Endothelial cell (in vitro differentiated cells): ENCODE results near the gene HPCAL4. TPM values are rescaled to one million over a fixed set of nuclear protein-coding genes. Genes with fewer than 3 reads are reported as not detected.

Experiments
- DNase-seq: peaks from one replicate; pipeline ENCODE4 v3.0.0; 2021; ENCODE audit warnings: low spot score
- H3K27ac Mint-ChIP-seq: one replicate; pipeline ENCODE4 v1.8.0; 2021; ENCODE audit warnings: mixed read lengths, inconsistent platforms; ENCODE audit not compliant: unreplicated experiment
- H3K27me3 Mint-ChIP-seq: one replicate; pipeline ENCODE4 v1.8.0; 2021; ENCODE audit warnings: mild to moderate bottlenecking, moderate library complexity, mixed read lengths, inconsistent platforms; ENCODE audit not compliant: unreplicated experiment
- H3K36me3 Mint-ChIP-seq: one replicate; pipeline ENCODE4 v1.8.0; 2021; ENCODE audit warnings: mild to moderate bottlenecking, low read depth, mixed read lengths, inconsistent platforms; ENCODE audit not compliant: unreplicated experiment
- H3K4me1 Mint-ChIP-seq: one replicate; pipeline ENCODE4 v1.8.0; 2021; ENCODE audit warnings: mild to moderate bottlenecking, mixed read lengths, inconsistent platforms; ENCODE audit not compliant: unreplicated experiment
- H3K4me3 Mint-ChIP-seq: one replicate; pipeline ENCODE4 v1.8.0; 2021; ENCODE audit warnings: mild to moderate bottlenecking, mixed read lengths, inconsistent platforms; ENCODE audit not compliant: unreplicated experiment
- H3K9me3 Mint-ChIP-seq: one replicate; pipeline ENCODE4 v1.8.0; 2021; ENCODE audit warnings: mixed read lengths, inconsistent platforms; ENCODE audit not compliant: unreplicated experiment
- total RNA-seq: library from RNA; stranded (reverse); fragmentation: NEBNext Ultra II Directional; extraction: Animal tissue kit (Norgen Biotek cat#: 25700); gene quantifications from one replicate; pipeline ENCODE4 v1.2.1, GENCODE V29; 2021; ENCODE audit not compliant: unreplicated experiment
- TF ChIP-seq, protein P1 (sequence below): fragments of 200-600 bp; sonication (generic); IDR thresholded peaks from one replicate; pipeline ENCODE4 v1.5.0; 2021; ENCODE audit warnings: antibody characterized with exemption; ENCODE audit not compliant: unreplicated experiment

The HPCAL4 gene
- total RNA-seq, 1 donor from 2014 or later: not detected

- TF ChIP-seq, protein P1, sequence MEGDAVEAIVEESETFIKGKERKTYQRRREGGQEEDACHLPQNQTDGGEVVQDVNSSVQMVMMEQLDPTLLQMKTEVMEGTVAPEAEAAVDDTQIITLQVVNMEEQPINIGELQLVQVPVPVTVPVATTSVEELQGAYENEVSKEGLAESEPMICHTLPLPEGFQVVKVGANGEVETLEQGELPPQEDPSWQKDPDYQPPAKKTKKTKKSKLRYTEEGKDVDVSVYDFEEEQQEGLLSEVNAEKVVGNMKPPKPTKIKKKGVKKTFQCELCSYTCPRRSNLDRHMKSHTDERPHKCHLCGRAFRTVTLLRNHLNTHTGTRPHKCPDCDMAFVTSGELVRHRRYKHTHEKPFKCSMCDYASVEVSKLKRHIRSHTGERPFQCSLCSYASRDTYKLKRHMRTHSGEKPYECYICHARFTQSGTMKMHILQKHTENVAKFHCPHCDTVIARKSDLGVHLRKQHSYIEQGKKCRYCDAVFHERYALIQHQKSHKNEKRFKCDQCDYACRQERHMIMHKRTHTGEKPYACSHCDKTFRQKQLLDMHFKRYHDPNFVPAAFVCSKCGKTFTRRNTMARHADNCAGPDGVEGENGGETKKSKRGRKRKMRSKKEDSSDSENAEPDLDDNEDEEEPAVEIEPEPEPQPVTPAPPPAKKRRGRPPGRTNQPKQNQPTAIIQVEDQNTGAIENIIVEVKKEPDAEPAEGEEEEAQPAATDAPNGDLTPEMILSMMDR: no peak
- Mint-ChIP-seq H3K4me3 (no peak overlapping the region), H3K4me1 (peaks cover 9% of the 10 kb centered on the region), H3K27me3 (peaks cover 11% of the 10 kb centered on the region), H3K27ac (no peak overlapping the region), H3K9me3 (no peaks in the 10 kb centered on the region), H3K36me3 (no peaks in the 10 kb centered on the region)
- DNase-seq: no peak
Measured at GRCh38 chr1:39662861-39663260, 28.4 kb downstream of the HPCAL4 start.

DNA sequence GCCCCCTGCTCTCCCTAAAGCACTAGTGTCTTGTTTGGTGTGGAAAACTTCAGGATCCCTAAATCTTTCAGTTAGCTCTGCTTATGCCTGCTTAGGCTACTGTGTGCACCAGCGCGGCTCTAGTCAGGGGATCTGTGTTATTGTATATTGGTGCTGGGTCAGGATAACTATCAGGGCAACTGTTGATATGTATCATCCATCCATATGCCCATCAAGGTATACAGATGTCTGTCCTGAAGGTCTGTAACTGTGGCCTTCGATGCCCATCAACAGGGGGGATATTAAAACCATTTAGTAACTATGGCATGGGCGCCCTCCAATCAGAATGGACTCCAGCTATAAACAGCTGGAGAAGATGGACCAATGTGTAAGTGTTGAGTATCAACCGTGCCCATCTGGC lies 31.7 kb downstream of the HPCAL4 start:
- no peak for DNase-seq
- H3K9me3 Mint-ChIP-seq: no peaks in the 10 kb centered on the region
- no peak overlapping the region for H3K27ac Mint-ChIP-seq
- H3K4me3 Mint-ChIP-seq: no peak overlapping the region
- H3K4me1 Mint-ChIP-seq: peaks cover 9% of the 10 kb centered on the region
- TF ChIP-seq, protein P1: no peak
- no peaks in the 10 kb centered on the region for H3K36me3 Mint-ChIP-seq
- H3K27me3 Mint-ChIP-seq: peaks cover 8% of the 10 kb centered on the region

DNA sequence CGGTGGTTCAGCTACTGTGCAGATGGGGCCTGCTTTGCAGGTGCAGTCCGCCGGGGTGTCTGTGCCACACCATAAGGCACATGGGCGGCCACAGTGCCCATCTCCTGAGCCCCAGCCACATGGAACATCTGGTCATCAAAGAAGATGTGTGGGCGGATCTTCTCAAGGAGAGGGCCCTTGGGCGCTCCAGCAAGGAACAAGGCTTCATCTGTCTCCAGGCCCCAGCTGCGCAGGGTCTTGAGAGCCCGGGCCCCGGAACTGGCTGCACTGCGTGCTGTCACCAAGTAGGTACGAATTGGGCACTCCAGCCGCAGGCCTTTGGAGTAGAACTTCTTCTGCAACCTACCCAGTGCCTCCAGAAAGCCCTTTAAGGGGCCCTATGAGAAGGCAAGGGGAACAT lies 32.1 kb downstream of the HPCAL4 start:
- no peak for DNase-seq
- H3K9me3 Mint-ChIP-seq: no peaks in the 10 kb centered on the region
- peaks cover 8% of the 10 kb centered on the region for H3K27me3 Mint-ChIP-seq
- H3K27ac Mint-ChIP-seq: no peak overlapping the region
- no peaks in the 10 kb centered on the region for H3K36me3 Mint-ChIP-seq
- TF ChIP-seq, protein P1: no peak
- H3K4me1 Mint-ChIP-seq: peaks cover 9% of the 10 kb centered on the region
- no peak overlapping the region for H3K4me3 Mint-ChIP-seq

DNA sequence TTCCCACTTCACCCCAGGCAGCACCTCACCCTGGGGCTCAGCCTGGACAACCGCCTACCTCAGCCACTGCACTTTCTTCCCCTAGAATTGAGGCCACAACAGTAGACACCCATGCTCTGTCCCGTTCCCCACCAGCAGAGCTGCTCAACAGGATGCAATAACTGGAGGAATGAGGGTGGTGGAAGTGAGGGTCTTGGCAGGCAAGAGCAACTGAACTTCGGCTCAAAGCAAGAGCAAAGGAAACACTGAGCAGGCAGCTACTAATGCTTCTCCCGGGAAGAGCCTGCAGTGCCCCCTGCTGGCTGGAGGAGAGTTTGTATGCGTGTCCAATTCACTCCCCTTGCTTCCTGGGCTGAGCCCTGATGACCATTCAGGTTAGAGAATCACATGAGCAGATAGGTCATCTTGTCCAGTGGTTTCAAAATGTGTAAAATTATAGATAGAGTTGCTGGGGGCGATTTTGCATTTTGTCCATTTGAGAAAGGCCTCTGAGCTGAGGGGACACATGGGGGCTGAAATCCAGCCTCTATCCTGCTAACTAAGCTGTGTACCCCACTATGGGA lies 33.2 kb downstream of the HPCAL4 start:
- Mint-ChIP-seq H3K36me3 (no peaks in the 10 kb centered on the region), H3K4me1 (peaks cover 9% of the 10 kb centered on the region), H3K27me3 (peaks cover 12% of the 10 kb centered on the region), H3K9me3 (no peaks in the 10 kb centered on the region), H3K27ac (peak overlapping the region; percentile 11), H3K4me3 (peak overlapping the region; percentile 14)
- peak; percentile 73 for DNase-seq
- TF ChIP-seq, protein P1: peak; percentile 79

DNA sequence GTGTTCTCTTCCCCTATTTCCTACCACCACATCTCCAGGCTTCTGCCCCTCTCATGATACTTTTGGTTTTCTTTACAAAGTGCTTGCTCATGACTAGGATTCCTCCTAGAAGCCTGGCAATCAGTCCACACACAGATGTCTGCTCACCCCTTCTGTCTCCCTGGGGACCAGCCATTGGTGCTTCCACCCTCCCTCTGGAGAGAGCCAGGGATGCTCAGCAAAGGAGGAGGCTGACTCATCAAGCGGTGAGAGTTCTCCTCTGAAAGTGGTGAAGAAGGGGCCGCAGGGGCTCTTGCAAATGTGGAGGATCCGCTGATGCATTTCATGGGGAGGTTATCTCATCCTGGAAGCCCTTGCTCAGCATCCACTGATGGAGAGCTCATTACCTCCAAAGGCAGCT lies 33.8 kb downstream of the HPCAL4 start:
- H3K9me3 Mint-ChIP-seq: no peaks in the 10 kb centered on the region
- peaks cover 17% of the 10 kb centered on the region for H3K27me3 Mint-ChIP-seq
- DNase-seq: no peak
- H3K4me1 Mint-ChIP-seq: peaks cover 9% of the 10 kb centered on the region
- H3K4me3 Mint-ChIP-seq: no peak overlapping the region
- TF ChIP-seq, protein P1: no peak
- H3K36me3 Mint-ChIP-seq: no peaks in the 10 kb centered on the region
- H3K27ac Mint-ChIP-seq: no peak overlapping the region
